SK-N-SH treated with all-trans-retinoic acid at 6 μM for 48 hours (cell line): ENCODE results near the gene BTBD19.
"Not testable (repeated sequence)": the region's sequence is repeated elsewhere in the genome, so short reads cannot be mapped to it uniquely, and the experiment has no call there.

Experiments
- ATAC-seq: fragments of 200-7000 bp; cut with Tn5 transposase; 3 replicates; pipeline ENCODE4 v1.9.1; 2020; ENCODE audit warnings: mild to moderate bottlenecking, moderate library complexity
- ARNTL ChIP-seq: fragments of 450-650 bp; formaldehyde crosslinking; IDR thresholded peaks from 2 replicates; pipeline ENCODE4 v1.5.0; 2020; ENCODE audit warnings: low read depth, mild to moderate bottlenecking, moderate library complexity, borderline replicate concordance
- BACH2 ChIP-seq: fragments of 250-450 bp; sonication (Bioruptor Pico); IDR thresholded peaks from 2 replicates; pipeline ENCODE4 v1.9.0; 2021; ENCODE audit warnings: mild to moderate bottlenecking, borderline replicate concordance
- CSDC2 ChIP-seq: fragments of 250-450 bp; sonication (Bioruptor Pico); IDR thresholded peaks from 2 replicates; pipeline ENCODE4 v1.5.0; 2020; ENCODE audit warnings: mild to moderate bottlenecking, moderate library complexity
- ESRRG ChIP-seq: fragments of 250-450 bp; sonication (Bioruptor Pico); IDR thresholded peaks from 2 replicates; pipeline ENCODE4 v1.6.1; 2021; ENCODE audit warnings: mild to moderate bottlenecking
- GLIS3 ChIP-seq: fragments of 250-450 bp; sonication (Bioruptor Pico); IDR thresholded peaks from 2 replicates; pipeline ENCODE4 v1.5.0; 2020; ENCODE audit warnings: mild to moderate bottlenecking, moderate library complexity
- ISL1 ChIP-seq: fragments of 250-450 bp; sonication (Bioruptor Pico); IDR thresholded peaks from 2 replicates; pipeline ENCODE4 v2.1.2; 2022; ENCODE audit warnings: mild to moderate bottlenecking, moderate library complexity
- OSR1 ChIP-seq: fragments of 250-450 bp; sonication (Bioruptor Pico); IDR thresholded peaks from 2 replicates; pipeline ENCODE4 v1.8.0; 2022; ENCODE audit warnings: moderate library complexity, mild to moderate bottlenecking, inconsistent platforms
- PPARA ChIP-seq: fragments of 250-450 bp; sonication (Bioruptor Pico); IDR thresholded peaks from 2 replicates; pipeline ENCODE4 v1.5.0; 2020; ENCODE audit warnings: mild to moderate bottlenecking, borderline replicate concordance
- RARB ChIP-seq: fragments of 250-450 bp; sonication (Bioruptor Pico); IDR thresholded peaks from 2 replicates; pipeline ENCODE4 v1.8.0; 2021; ENCODE audit warnings: mild to moderate bottlenecking, moderate library complexity
- SNAI2 ChIP-seq: fragments of 250-450 bp; sonication (Bioruptor Pico); IDR thresholded peaks from 2 replicates; pipeline ENCODE4 v1.5.0; 2020; ENCODE audit warnings: mild to moderate bottlenecking, moderate library complexity
- TOX ChIP-seq: fragments of 250-450 bp; sonication (Bioruptor Pico); IDR thresholded peaks from 2 replicates; pipeline ENCODE4 v1.8.0; 2021; ENCODE audit warnings: mild to moderate bottlenecking, moderate library complexity, borderline replicate concordance
- ZC3H10 ChIP-seq: fragments of 250-450 bp; sonication (Bioruptor Pico); IDR thresholded peaks from 2 replicates; pipeline ENCODE4 v1.5.1; 2021; ENCODE audit warnings: mild to moderate bottlenecking, moderate library complexity
- ZFP3 ChIP-seq: fragments of 250-450 bp; sonication (Bioruptor Pico); IDR thresholded peaks from 2 replicates; pipeline ENCODE4 v1.5.0; 2020; ENCODE audit warnings: mild to moderate bottlenecking, moderate library complexity
- ZFP30 ChIP-seq: fragments of 450-650 bp; formaldehyde crosslinking; IDR thresholded peaks from 2 replicates; pipeline ENCODE4 v1.5.0; 2022; ENCODE audit warnings: mild to moderate bottlenecking, moderate library complexity
- ZNF565 ChIP-seq: fragments of 450-650 bp; formaldehyde crosslinking; conservative IDR thresholded peaks from 2 replicates; pipeline ENCODE4 v1.5.0; 2020; ENCODE audit warnings: low read depth, mild to moderate bottlenecking, moderate library complexity
- ZNF70 ChIP-seq: fragments of 450-650 bp; formaldehyde crosslinking; IDR thresholded peaks from 2 replicates; pipeline ENCODE4 v1.5.0; 2020; ENCODE audit warnings: mild to moderate bottlenecking, moderate library complexity
- TF ChIP-seq, protein P1 (sequence below): fragments of 250-450 bp; sonication (Bioruptor Pico); IDR thresholded peaks from 2 replicates; pipeline ENCODE4 v1.8.0; 2020; ENCODE audit warnings: mild to moderate bottlenecking, moderate library complexity, borderline replicate concordance
- TF ChIP-seq, protein P2 (sequence below): fragments of 250-450 bp; sonication (Bioruptor Pico); IDR thresholded peaks from 2 replicates; pipeline ENCODE4 v1.5.0; 2020; ENCODE audit warnings: mild to moderate bottlenecking, moderate library complexity
- TF ChIP-seq, protein P3 (sequence below): fragments of 250-450 bp; sonication (Bioruptor Pico); IDR thresholded peaks from 2 replicates; pipeline ENCODE4 v1.5.1; 2021; ENCODE audit warnings: mild to moderate bottlenecking, moderate library complexity
- TF ChIP-seq, protein P4 (sequence below): fragments of 250-450 bp; sonication (Bioruptor Pico); IDR thresholded peaks from 2 replicates; pipeline ENCODE4 v1.8.0; 2021; ENCODE audit warnings: low read depth, mild to moderate bottlenecking, moderate library complexity, borderline replicate concordance

Gene BTBD19

DNA sequence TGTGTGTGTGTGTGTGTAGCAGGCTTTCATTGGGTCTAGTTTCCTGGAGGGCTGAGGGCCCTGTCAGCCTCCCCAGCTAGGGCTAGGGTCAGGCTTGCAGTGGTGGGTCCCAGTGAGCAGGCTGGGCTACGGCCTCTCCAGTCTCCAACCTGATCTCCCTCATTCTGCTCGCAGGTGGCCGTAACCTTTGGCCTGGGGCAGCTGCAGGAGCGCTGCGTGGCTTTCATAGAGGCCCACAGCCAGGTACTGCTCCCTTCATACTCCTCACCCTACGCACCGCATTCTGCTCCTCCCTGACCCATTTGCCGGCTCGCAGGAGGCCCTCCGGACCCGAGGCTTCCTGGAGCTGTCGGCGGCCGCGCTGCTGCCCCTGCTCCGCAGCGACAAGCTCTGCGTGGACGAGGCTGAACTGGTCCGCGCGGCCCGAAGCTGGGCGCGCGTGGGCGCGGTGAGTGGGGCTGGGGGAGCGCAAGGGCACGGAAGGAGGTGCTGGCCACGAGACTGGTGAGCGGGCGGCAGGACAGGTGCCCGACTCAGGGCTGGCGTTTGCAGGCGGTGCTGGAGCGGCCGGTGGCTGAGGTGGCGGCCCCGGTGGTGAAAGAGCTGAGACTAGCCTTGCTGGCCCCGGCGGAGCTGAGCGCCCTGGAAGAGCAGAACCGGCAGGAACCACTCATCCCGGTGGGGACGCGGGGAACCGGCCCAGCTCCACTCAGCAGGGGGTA, 4.7 kb downstream of the BTBD19 start (continued):
- TF ChIP-seq, protein P1, sequence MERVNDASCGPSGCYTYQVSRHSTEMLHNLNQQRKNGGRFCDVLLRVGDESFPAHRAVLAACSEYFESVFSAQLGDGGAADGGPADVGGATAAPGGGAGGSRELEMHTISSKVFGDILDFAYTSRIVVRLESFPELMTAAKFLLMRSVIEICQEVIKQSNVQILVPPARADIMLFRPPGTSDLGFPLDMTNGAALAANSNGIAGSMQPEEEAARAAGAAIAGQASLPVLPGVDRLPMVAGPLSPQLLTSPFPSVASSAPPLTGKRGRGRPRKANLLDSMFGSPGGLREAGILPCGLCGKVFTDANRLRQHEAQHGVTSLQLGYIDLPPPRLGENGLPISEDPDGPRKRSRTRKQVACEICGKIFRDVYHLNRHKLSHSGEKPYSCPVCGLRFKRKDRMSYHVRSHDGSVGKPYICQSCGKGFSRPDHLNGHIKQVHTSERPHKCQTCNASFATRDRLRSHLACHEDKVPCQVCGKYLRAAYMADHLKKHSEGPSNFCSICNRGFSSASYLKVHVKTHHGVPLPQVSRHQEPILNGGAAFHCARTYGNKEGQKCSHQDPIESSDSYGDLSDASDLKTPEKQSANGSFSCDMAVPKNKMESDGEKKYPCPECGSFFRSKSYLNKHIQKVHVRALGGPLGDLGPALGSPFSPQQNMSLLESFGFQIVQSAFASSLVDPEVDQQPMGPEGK = no peak
- no peak for TF ChIP-seq ARNTL (CRISPR knock-in tag)
- no peak for TF ChIP-seq TOX (CRISPR knock-in tag)
- TF ChIP-seq RARB (CRISPR knock-in tag) = no peak
- TF ChIP-seq CSDC2 (CRISPR knock-in tag) = no peak
- TF ChIP-seq ZC3H10 = no peak

DNA sequence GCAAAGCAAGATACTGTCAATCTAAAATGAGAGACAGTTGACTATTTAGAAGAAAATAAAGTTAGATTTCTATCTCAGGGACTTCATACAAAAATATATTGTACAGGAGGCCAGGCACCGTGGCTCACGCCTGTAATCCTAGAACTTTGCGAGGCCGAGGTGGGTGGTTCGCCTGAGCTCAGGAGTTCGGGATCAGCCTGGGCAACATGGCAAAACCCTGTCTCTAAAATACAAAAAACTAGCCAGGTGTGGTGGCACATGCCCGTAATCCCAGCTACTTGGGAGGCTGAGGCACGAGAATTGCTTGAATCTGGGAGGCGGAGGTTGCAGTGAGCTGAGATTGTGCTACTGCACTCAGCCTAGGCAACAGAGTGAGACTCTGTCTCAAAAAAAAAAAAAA, 7.6 kb downstream of the BTBD19 start:
- ATAC-seq = not testable (repeated sequence)

DNA sequence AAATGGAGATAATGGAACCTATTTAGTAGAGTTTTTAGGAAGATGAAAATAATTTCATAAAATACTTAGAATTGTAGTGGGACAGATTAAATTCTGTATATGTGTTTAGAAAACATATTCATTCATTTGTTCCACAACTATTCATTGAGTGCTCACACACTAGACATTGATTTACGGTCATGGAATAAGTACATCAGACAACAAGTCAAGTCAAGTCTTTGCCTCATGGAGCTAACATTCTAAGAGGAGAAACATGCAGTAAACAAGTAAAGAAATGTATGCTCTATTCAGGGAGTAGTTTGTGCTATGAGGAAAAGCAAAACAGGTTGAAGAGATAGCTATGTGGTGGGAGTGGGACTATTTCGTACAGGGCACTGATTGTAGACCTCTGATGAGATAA, 9.0 kb downstream of the BTBD19 start:
- no peak for ATAC-seq
- TF ChIP-seq PPARA (no peak), OSR1 (CRISPR knock-in tag) (no peak), BACH2 (CRISPR knock-in tag) (no peak), ZNF70 (no peak), TOX (CRISPR knock-in tag) (no peak), ISL1 (no peak), ZC3H10 (no peak), ZFP30 (CRISPR knock-in tag) (no peak), RARB (CRISPR knock-in tag) (no peak), ARNTL (CRISPR knock-in tag) (no peak), ZNF565 (CRISPR knock-in tag) (no peak), ESRRG (CRISPR knock-in tag) (no peak)
- TF ChIP-seq, protein P2, sequence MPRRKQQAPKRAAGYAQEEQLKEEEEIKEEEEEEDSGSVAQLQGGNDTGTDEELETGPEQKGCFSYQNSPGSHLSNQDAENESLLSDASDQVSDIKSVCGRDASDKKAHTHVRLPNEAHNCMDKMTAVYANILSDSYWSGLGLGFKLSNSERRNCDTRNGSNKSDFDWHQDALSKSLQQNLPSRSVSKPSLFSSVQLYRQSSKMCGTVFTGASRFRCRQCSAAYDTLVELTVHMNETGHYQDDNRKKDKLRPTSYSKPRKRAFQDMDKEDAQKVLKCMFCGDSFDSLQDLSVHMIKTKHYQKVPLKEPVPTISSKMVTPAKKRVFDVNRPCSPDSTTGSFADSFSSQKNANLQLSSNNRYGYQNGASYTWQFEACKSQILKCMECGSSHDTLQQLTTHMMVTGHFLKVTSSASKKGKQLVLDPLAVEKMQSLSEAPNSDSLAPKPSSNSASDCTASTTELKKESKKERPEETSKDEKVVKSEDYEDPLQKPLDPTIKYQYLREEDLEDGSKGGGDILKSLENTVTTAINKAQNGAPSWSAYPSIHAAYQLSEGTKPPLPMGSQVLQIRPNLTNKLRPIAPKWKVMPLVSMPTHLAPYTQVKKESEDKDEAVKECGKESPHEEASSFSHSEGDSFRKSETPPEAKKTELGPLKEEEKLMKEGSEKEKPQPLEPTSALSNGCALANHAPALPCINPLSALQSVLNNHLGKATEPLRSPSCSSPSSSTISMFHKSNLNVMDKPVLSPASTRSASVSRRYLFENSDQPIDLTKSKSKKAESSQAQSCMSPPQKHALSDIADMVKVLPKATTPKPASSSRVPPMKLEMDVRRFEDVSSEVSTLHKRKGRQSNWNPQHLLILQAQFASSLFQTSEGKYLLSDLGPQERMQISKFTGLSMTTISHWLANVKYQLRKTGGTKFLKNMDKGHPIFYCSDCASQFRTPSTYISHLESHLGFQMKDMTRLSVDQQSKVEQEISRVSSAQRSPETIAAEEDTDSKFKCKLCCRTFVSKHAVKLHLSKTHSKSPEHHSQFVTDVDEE = no peak
- TF ChIP-seq, protein P3, sequence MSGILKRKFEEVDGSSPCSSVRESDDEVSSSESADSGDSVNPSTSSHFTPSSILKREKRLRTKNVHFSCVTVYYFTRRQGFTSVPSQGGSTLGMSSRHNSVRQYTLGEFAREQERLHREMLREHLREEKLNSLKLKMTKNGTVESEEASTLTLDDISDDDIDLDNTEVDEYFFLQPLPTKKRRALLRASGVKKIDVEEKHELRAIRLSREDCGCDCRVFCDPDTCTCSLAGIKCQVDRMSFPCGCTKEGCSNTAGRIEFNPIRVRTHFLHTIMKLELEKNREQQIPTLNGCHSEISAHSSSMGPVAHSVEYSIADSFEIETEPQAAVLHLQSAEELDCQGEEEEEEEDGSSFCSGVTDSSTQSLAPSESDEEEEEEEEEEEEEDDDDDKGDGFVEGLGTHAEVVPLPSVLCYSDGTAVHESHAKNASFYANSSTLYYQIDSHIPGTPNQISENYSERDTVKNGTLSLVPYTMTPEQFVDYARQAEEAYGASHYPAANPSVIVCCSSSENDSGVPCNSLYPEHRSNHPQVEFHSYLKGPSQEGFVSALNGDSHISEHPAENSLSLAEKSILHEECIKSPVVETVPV (CRISPR knock-in tag) = no peak

DNA sequence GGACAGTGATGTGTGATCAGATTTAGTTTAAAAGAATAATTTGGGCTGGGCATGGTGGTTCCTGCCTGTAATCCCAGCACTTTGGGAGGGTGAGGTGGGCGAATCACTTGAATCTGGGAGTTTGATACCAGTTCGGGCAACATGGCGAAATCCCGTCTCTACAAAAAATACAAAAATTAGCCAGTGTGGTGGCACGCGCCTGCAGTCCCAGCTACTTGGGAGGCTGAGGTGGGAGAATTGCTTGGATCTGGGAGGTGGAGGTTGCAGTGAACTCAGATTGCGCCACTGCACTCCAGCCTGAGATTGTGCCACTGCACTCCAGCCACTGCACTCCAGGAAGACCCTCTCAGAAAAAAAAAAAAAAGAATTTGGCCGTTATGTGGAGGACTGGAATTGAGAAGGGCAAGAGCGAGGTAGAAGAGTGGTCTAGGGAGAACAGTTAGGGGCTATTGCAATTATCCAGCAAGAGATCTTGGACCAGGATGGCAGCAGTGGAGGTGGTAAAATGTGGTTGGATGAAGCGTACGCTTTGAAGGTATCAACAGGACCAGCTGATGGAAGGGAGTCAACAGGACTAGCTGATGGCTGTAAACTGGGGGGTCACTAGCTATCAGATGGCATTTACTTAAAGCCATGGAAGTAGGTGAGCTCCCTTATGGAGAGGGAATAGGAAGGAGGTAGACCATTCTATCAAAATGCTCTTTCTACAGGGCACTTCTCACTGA, 9.6 kb downstream of the BTBD19 start:
- no peak for ATAC-seq
- TF ChIP-seq ZNF565 (CRISPR knock-in tag) = no peak
- no peak for TF ChIP-seq RARB (CRISPR knock-in tag)
- no peak for TF ChIP-seq CSDC2 (CRISPR knock-in tag)
- no peak for TF ChIP-seq OSR1 (CRISPR knock-in tag)
- no peak for TF ChIP-seq ZFP30 (CRISPR knock-in tag)
- no peak for TF ChIP-seq SNAI2 (CRISPR knock-in tag)
- TF ChIP-seq, protein P2 = no peak
- TF ChIP-seq ISL1 = no peak
- no peak for TF ChIP-seq TOX (CRISPR knock-in tag)
- TF ChIP-seq, protein P4, sequence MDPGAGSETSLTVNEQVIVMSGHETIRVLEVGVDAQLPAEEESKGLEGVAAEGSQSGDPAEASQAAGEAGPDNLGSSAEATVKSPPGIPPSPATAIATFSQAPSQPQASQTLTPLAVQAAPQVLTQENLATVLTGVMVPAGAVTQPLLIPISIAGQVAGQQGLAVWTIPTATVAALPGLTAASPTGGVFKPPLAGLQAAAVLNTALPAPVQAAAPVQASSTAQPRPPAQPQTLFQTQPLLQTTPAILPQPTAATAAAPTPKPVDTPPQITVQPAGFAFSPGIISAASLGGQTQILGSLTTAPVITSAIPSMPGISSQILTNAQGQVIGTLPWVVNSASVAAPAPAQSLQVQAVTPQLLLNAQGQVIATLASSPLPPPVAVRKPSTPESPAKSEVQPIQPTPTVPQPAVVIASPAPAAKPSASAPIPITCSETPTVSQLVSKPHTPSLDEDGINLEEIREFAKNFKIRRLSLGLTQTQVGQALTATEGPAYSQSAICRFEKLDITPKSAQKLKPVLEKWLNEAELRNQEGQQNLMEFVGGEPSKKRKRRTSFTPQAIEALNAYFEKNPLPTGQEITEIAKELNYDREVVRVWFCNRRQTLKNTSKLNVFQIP (CRISPR knock-in tag) = no peak
- TF ChIP-seq, protein P1 = no peak
- TF ChIP-seq ZFP3 (CRISPR knock-in tag) = no peak
- no peak for TF ChIP-seq GLIS3
- no peak for TF ChIP-seq PPARA
- no peak for TF ChIP-seq ZC3H10
